Keratinocyte (primary cell): Measurements from ENCODE around the gene GLI2.

Experiments used
- EZH2 ChIP-seq: IDR thresholded peaks from one replicate; pipeline ENCODE4 v1.6.1; 2012; ENCODE audit warnings: inconsistent platforms, mild to moderate bottlenecking, low read length, moderate library complexity
- TF ChIP-seq, protein P1 (sequence below), 3 experiments: IDR thresholded peaks in 1 of 3; conservative IDR thresholded peaks in 1 of 3; optimal IDR thresholded peaks in 1 of 3; 2 replicates in 2 of 3; 3 replicates in 1 of 3; pipeline versions ENCODE3 to v1.5.1; 2011; ENCODE audit warnings: low read length in 3 of 3, mild to moderate bottlenecking in 3 of 3, moderate library complexity in 2 of 3, control low read depth in 1 of 3, inconsistent platforms in 1 of 3; ENCODE audit not compliant: insufficient read depth in 2 of 3; ENCODE audit errors: extremely low read depth in 1 of 3

DNA sequence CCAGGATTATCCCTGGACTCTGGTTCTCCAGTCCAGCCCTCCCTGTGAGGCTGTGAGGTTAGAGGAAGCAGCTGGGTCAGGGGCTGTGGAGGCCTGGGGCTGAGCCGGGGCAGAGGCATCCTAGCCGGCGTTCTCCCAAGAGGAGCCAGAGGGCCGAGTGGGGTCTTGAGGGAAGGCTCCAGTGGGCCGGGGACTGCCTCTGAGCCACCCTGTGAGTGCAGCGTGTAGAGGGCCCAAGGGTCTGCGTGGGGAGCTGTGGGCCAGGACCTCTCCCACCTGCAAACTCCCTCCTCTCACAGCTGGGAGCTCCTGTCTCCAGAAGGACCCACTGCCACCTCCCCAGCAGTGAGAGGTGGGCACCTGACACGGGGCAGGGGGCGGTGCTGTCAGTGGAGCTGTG is 41.0 kb downstream of the GLI2 start:
- TF ChIP-seq, protein P1, sequence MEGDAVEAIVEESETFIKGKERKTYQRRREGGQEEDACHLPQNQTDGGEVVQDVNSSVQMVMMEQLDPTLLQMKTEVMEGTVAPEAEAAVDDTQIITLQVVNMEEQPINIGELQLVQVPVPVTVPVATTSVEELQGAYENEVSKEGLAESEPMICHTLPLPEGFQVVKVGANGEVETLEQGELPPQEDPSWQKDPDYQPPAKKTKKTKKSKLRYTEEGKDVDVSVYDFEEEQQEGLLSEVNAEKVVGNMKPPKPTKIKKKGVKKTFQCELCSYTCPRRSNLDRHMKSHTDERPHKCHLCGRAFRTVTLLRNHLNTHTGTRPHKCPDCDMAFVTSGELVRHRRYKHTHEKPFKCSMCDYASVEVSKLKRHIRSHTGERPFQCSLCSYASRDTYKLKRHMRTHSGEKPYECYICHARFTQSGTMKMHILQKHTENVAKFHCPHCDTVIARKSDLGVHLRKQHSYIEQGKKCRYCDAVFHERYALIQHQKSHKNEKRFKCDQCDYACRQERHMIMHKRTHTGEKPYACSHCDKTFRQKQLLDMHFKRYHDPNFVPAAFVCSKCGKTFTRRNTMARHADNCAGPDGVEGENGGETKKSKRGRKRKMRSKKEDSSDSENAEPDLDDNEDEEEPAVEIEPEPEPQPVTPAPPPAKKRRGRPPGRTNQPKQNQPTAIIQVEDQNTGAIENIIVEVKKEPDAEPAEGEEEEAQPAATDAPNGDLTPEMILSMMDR (optimal IDR thresholded peaks at IDR 0.05 in 1 of 3, IDR thresholded peaks at IDR 0.05 in 1 of 3, conservative IDR thresholded peaks at IDR 0.05 in 1 of 3; ENCODE audit: extremely low read depth in 1 of 3, insufficient read depth in 2 of 3, low read length in 3 of 3): no peak
- no peak for TF ChIP-seq EZH2
